Stimulated activated CD8-positive, alpha-beta memory T cell treated with anti-CD3 and anti-CD28 coated beads, Interleukin-12 subunit alpha, Interleukin-12 subunit beta, amount 100 ng/mL, for 4 hours (primary cell): ENCODE results near the gene TBX15.
"Not testable (repeated sequence)": the region's sequence is repeated elsewhere in the genome, so short reads cannot be mapped to it uniquely, and the experiment has no call there.

Source experiments
- DNase-seq: peaks from one replicate; pipeline ENCODE4 v3.0.0-alpha.2; 2020; ENCODE audit warnings: low read depth

Gene TBX15

GRCh38 chr1:118958937-118959631, 29.1 kb downstream of the TBX15 start:
- no peak for DNase-seq

- DNase-seq = no peak
Observed at GRCh38 chr1:118958140-118958539, 30.0 kb downstream of the TBX15 start.

GRCh38 chr1:118957579-118957978, 30.6 kb downstream of the TBX15 start:
- DNase-seq = not testable (repeated sequence)

- DNase-seq = no peak
Observed at GRCh38 chr1:118954301-118954905, 33.7 kb downstream of the TBX15 start.

- no peak for DNase-seq
Observed at GRCh38 chr1:118951270-118951936, 36.7 kb downstream of the TBX15 start.

GRCh38 chr1:118949315-118949714, 38.8 kb downstream of the TBX15 start:
- DNase-seq = no peak

- no peak for DNase-seq
Observed at GRCh38 chr1:118948846-118949245, 39.3 kb downstream of the TBX15 start.

GRCh38 chr1:118948351-118948750, 39.8 kb downstream of the TBX15 start:
- DNase-seq = no peak

- DNase-seq = no peak
Observed at GRCh38 chr1:118947790-118948189, 40.4 kb downstream of the TBX15 start.

GRCh38 chr1:118947003-118947765, 41.0 kb downstream of the TBX15 start:
- no peak for DNase-seq

GRCh38 chr1:118945489-118945888, 42.7 kb downstream of the TBX15 start:
- no peak for DNase-seq

- no peak for DNase-seq
Observed at GRCh38 chr1:118944546-118944945, 43.6 kb downstream of the TBX15 start.

GRCh38 chr1:118944133-118944532, 44.0 kb downstream of the TBX15 start:
- no peak for DNase-seq

GRCh38 chr1:118940957-118941356, 47.2 kb downstream of the TBX15 start:
- no peak for DNase-seq

GRCh38 chr1:118937413-118938072, 50.6 kb downstream of the TBX15 start:
- DNase-seq = no peak

- DNase-seq = no peak
Observed at GRCh38 chr1:118934706-118935105, 53.4 kb downstream of the TBX15 start.

- DNase-seq = no peak
Observed at GRCh38 chr1:118933051-118933781, 54.9 kb downstream of the TBX15 start.

GRCh38 chr1:118931876-118932275, 56.3 kb downstream of the TBX15 start:
- no peak for DNase-seq

- no peak for DNase-seq
Observed at GRCh38 chr1:118928739-118929554, 59.2 kb downstream of the TBX15 start.

GRCh38 chr1:118927427-118928187, 60.5 kb downstream of the TBX15 start:
- DNase-seq = no peak
